Epithelial cell of umbilical artery (primary cell): ENCODE measurements around the gene KRTCAP2. TPM values are rescaled to one million over a fixed set of nuclear protein-coding genes. Genes with fewer than 3 reads are reported as not detected.

Experiments used
- total RNA-seq: library from RNA; depleted of rRNA; stranded (reverse); fragments of >200 nt; gene quantifications from 2 replicates; pipeline ENCODE4 v1.2.3, GENCODE V29; 2014

The KRTCAP2 gene
- total RNA-seq = 61.1 and 119 TPM in 2 replicates

GRCh38 chr1:155172732-155173477 is at the start of gene KRTCAP2:
TSS of gene KRTCAP2 (minus strand) at chr1:155173304. CDS start at chr1:155173224, 80 bp downstream.

GRCh38 chr1:155208541-155209311 is 35.6 kb upstream of the KRTCAP2 start, which contains the start of gene MTX1:
TSS of gene MTX1 (plus strand) at chr1:155208695. CDS start at chr1:155208805, 110 bp downstream.

GRCh38 chr1:155207806-155208540 is 34.9 kb upstream of the KRTCAP2 start, which contains the start of gene THBS3:
TSS of gene THBS3 (minus strand) at chr1:155207897. CDS start at chr1:155207876, 21 bp downstream.

GRCh38 chr1:155173478-155174323 is 597 bp upstream of the KRTCAP2 start, which contains the start of gene TRIM46:
TSS of gene TRIM46 (plus strand) at chr1:155173849. CDS start at chr1:155173967, 118 bp downstream.

GRCh38 chr1:155139895-155140629 is 33.0 kb downstream of the KRTCAP2 start, which contains the start of gene DPM3:
TSS of gene DPM3 (minus strand) at chr1:155140531. CDS start at chr1:155140240, 291 bp downstream.

GRCh38 chr1:155135415-155136028 is 37.6 kb downstream of the KRTCAP2 start, which contains the start of gene SLC50A1:
TSS of gene SLC50A1 (plus strand) at chr1:155135852. CDS start at chr1:155135912, 60 bp downstream.

GRCh38 chr1:155127105-155127966 is 45.8 kb downstream of the KRTCAP2 start, which contains the start of gene EFNA1:
TSS of gene EFNA1 (plus strand) at chr1:155127876. CDS start at chr1:155127978, 102 bp downstream.

Other genes starting within 250 kb of the KRTCAP2 start
- gene PMVK, start 236.6 kb downstream of the KRTCAP2 start, total RNA-seq = 7.3 and 9.7 TPM in 2 replicates
- gene PBXIP1, start 217.2 kb downstream of the KRTCAP2 start, total RNA-seq = 79.6 and 105 TPM in 2 replicates
- 5.2 and 5.9 TPM in 2 replicates for gene PYGO2, start 211.5 kb downstream of the KRTCAP2 start, total RNA-seq
- 152 and 218 TPM in 2 replicates for gene SHC1, start 202.6 kb downstream of the KRTCAP2 start, total RNA-seq
- gene CKS1B, start 198.6 kb downstream of the KRTCAP2 start, total RNA-seq = 116 and 140 TPM in 2 replicates
- gene FLAD1, start 190.0 kb downstream of the KRTCAP2 start, total RNA-seq = 26.6 and 33.9 TPM in 2 replicates
- 0.76 TPM in 1 of 2 replicates, not detected in the other for gene LENEP, start 179.7 kb downstream of the KRTCAP2 start, total RNA-seq
- 7.5 and 9.7 TPM in 2 replicates for gene ZBTB7B, start 170.5 kb downstream of the KRTCAP2 start, total RNA-seq
- not detected in 2 replicates for gene DCST2, start 139.5 kb downstream of the KRTCAP2 start, total RNA-seq
- gene DCST1, start 139.5 kb downstream of the KRTCAP2 start, total RNA-seq = not detected in 2 replicates
- 161 and 165 TPM in 2 replicates for gene ADAM15, start 122.0 kb downstream of the KRTCAP2 start, total RNA-seq
- gene EFNA4, start 109.6 kb downstream of the KRTCAP2 start, total RNA-seq = 8.8 and 9.7 TPM in 2 replicates
- 0.76 and 0.97 TPM in 2 replicates for gene EFNA3, start 94.5 kb downstream of the KRTCAP2 start, total RNA-seq
- 57.0 and 96.1 TPM in 2 replicates for gene EFNA1, start 45.4 kb downstream of the KRTCAP2 start, total RNA-seq
- gene SLC50A1, start 37.5 kb downstream of the KRTCAP2 start, total RNA-seq = 33.8 and 45.1 TPM in 2 replicates
- 24.2 and 50.0 TPM in 2 replicates for gene DPM3, start 32.8 kb downstream of the KRTCAP2 start, total RNA-seq
- 3.5 and 3.9 TPM in 2 replicates for gene TRIM46, start 545 bp upstream of the KRTCAP2 start, total RNA-seq
- 8.2 and 12.3 TPM in 2 replicates for gene THBS3, start 34.6 kb upstream of the KRTCAP2 start, total RNA-seq
- 58.1 and 85.8 TPM in 2 replicates for gene MTX1, start 35.4 kb upstream of the KRTCAP2 start, total RNA-seq
- 4.5 and 5.2 TPM in 2 replicates for gene ENTREP3, start 82.2 kb upstream of the KRTCAP2 start, total RNA-seq
- gene SCAMP3, start 89.1 kb upstream of the KRTCAP2 start, total RNA-seq = 22.3 and 29.2 TPM in 2 replicates
- gene CLK2, start 100.2 kb upstream of the KRTCAP2 start, total RNA-seq = 14.3 and 21.7 TPM in 2 replicates
- gene HCN3, start 104.2 kb upstream of the KRTCAP2 start, total RNA-seq = 0.30 and 0.32 TPM in 2 replicates
- gene PKLR, start 128.1 kb upstream of the KRTCAP2 start, total RNA-seq = not detected in 2 replicates
- 529 and 554 TPM in 2 replicates for gene FDPS, start 135.6 kb upstream of the KRTCAP2 start, total RNA-seq
- 8.8 and 14.9 TPM in 2 replicates for gene RUSC1, start 147.6 kb upstream of the KRTCAP2 start, total RNA-seq